HepG2 (cell line): ENCODE results near the gene SDC3. TPM values are rescaled to one million over a fixed set of nuclear protein-coding genes. Genes with fewer than 3 reads are reported as not detected.

Source experiments
- ATAC-seq: fragments of 200-7000 bp; cut with Tn5 transposase; 3 replicates; pipeline ENCODE4 v1.9.1; 2020; ENCODE audit warnings: mild to moderate bottlenecking, moderate library complexity
- BruUV-seq: library from RNA; stranded (reverse); fragments of 400-500 nt; replicated peaks from 2 replicates; lab custom pipeline; 2021; lab: Mats Ljungman, UMichigan
- CTCF ChIA-PET: fragments of 300-600 bp; formaldehyde crosslinking; extraction: SDS; loops from one replicate; lab custom pipeline; 2021; ENCODE audit warnings: low total read pairs, inconsistent platforms, low intra/inter-chr PET ratio; lab: Yijun Ruan, JAX
- POLR2A ChIA-PET: fragments of 350-600 bp; sonication (Branson Sonifier 250); formaldehyde crosslinking; loops from one replicate; lab custom pipeline; 2020; ENCODE audit warnings: antibody characterized with exemption, inconsistent platforms; lab: Yijun Ruan, JAX
- DNase-seq: peaks from one replicate; pipeline ENCODE4 v3.0.0-alpha.2; 2015; ENCODE audit warnings: low spot score
- FAIRE-seq: peaks from 3 replicates; lab custom pipeline; 2011; peaks lifted over from hg19 to GRCh38; lab: Jason Lieb, UNC
- H2AFZ ChIP-seq: one replicate; pipeline ENCODE4 v1.6.1; 2011; ENCODE audit warnings: low read length, inconsistent platforms
- H3K27ac ChIP-seq: fragments of 300-600 bp; 3 replicates; pipeline ENCODE4 v1.8.0; 2011; ENCODE audit warnings: mixed run types, mild to moderate bottlenecking, mixed read lengths, low read length, inconsistent platforms; ENCODE audit not compliant: insufficient read depth; ENCODE audit errors: extremely low read length
- H3K27me3 ChIP-seq, 2 experiments: fragments of 200-600 bp in 1 of 2; 2 replicates in 1 of 2; 3 replicates in 1 of 2; pipeline versions ENCODE4 v1.6.0 to v1.8.0; 2011; ENCODE audit warnings: low read length in 2 of 2, mild to moderate bottlenecking in 2 of 2, moderate library complexity in 2 of 2, inconsistent platforms in 1 of 2; ENCODE audit not compliant: insufficient read depth in 2 of 2, control insufficient read depth in 1 of 2
- H3K36me3 ChIP-seq, 2 experiments: fragments of 200-600 bp in 1 of 2; replicated peaks in 1 of 2; 2 replicates in 1 of 2; 3 replicates in 1 of 2; pipeline versions ENCODE4 v1.5.1 to v1.8.0; 2011; ENCODE audit warnings: low read length in 2 of 2, inconsistent platforms in 1 of 2; ENCODE audit not compliant: insufficient read depth in 2 of 2, control insufficient read depth in 1 of 2
- H3K4me1 ChIP-seq: 2 replicates; pipeline ENCODE4 v1.5.1; 2012; ENCODE audit warnings: low read length, inconsistent platforms; ENCODE audit not compliant: insufficient read depth
- H3K4me2 ChIP-seq: 2 replicates; pipeline ENCODE4 v1.6.0; 2011; ENCODE audit warnings: low read depth, low read length, inconsistent platforms
- H3K4me3 ChIP-seq, 3 experiments: fragments of 200-600 bp in 1 of 3; sonication (generic), shearing (Covaris generic) in 1 of 3; replicated peaks in 1 of 3; 2 replicates each; pipeline ENCODE4 v1.5.1; 2011 to 2016; ENCODE audit warnings: low read length in 3 of 3, inconsistent platforms in 2 of 3, low read depth in 2 of 3, mild to moderate bottlenecking in 2 of 3, control low read depth in 1 of 3, mixed read lengths in 1 of 3; ENCODE audit not compliant: insufficient read depth in 1 of 3
- H3K79me2 ChIP-seq: one replicate; pipeline ENCODE4 v1.6.1; 2011; ENCODE audit warnings: low read length, inconsistent platforms; ENCODE audit not compliant: insufficient read depth
- H3K9ac ChIP-seq: 2 replicates; pipeline ENCODE4 v1.6.0; 2011; ENCODE audit warnings: mild to moderate bottlenecking, low read depth, low read length, inconsistent platforms; ENCODE audit not compliant: insufficient read depth
- H3K9me3 ChIP-seq: 2 replicates; pipeline ENCODE4 v1.5.1; 2012; ENCODE audit warnings: mild to moderate bottlenecking, low read length
- H4K20me1 ChIP-seq: 2 replicates; pipeline ENCODE4 v1.6.0; 2011; ENCODE audit warnings: inconsistent platforms, mild to moderate bottlenecking, low read length, moderate library complexity; ENCODE audit not compliant: insufficient read depth
- ARID2 ChIP-seq: sonication (generic); formaldehyde crosslinking; IDR thresholded peaks from 2 replicates; pipeline ENCODE4 v1.8.1; 2022; ENCODE audit warnings: mild to moderate bottlenecking, missing genetic modification reagents, borderline replicate concordance
- ATF7 ChIP-seq, 2 experiments: fragments of 450-650 bp in 1 of 2; sonication (generic) in 1 of 2; formaldehyde crosslinking in 1 of 2; IDR thresholded peaks; 2 replicates each; pipeline versions ENCODE4 v1.4.0 to v1.6.1; 2016 to 2020; ENCODE audit warnings: antibody characterized with exemption in 1 of 2, mild to moderate bottlenecking in 1 of 2, missing genetic modification reagents in 1 of 2
- FOXK1 ChIP-seq: sonication (generic); formaldehyde crosslinking; IDR thresholded peaks from 2 replicates; pipeline ENCODE4 v1.4.0; 2020; ENCODE audit warnings: low read depth, missing genetic modification reagents, borderline replicate concordance
- IRX3 ChIP-seq: sonication (generic); formaldehyde crosslinking; IDR thresholded peaks from 2 replicates; pipeline ENCODE4 v1.8.1; 2023; ENCODE audit warnings: mild to moderate bottlenecking, low read depth, missing genetic modification reagents, borderline replicate concordance
- KLF9 ChIP-seq: IDR thresholded peaks from 2 replicates; pipeline ENCODE4 v1.6.1; 2016; ENCODE audit warnings: low read depth
- MXD4 ChIP-seq: IDR thresholded peaks from 2 replicates; pipeline ENCODE4 v1.6.1; 2016; ENCODE audit warnings: mild to moderate bottlenecking, missing biosample characterization, missing genetic modification reagents
- NR2F1 ChIP-seq, 2 experiments: fragments of 450-650 bp in 1 of 2; formaldehyde crosslinking in 1 of 2; IDR thresholded peaks; 2 replicates each; pipeline versions ENCODE4 v1.5.0 to v1.6.1; 2016 to 2020; ENCODE audit warnings: mild to moderate bottlenecking in 1 of 2, missing compliant biosample characterization in 1 of 2, missing genetic modification reagents in 1 of 2, moderate library complexity in 1 of 2
- PPARG ChIP-seq: conservative IDR thresholded peaks from 2 replicates; pipeline ENCODE4 v1.6.1; 2016; ENCODE audit warnings: missing biosample characterization, missing genetic modification reagents
- PRMT3 ChIP-seq: sonication (generic); formaldehyde crosslinking; IDR thresholded peaks from 2 replicates; pipeline ENCODE4 v1.8.1; 2022; ENCODE audit warnings: low read depth, mild to moderate bottlenecking, moderate library complexity, missing genetic modification reagents, borderline replicate concordance
- RBFOX2 ChIP-seq: fragments of 200-400 bp; formaldehyde crosslinking; IDR thresholded peaks from 2 replicates; pipeline ENCODE4 v1.6.1; 2017; ENCODE audit warnings: low read depth, mild to moderate bottlenecking, low read length
- THAP11 ChIP-seq: IDR thresholded peaks from 2 replicates; pipeline ENCODE4 v1.6.1; 2016; ENCODE audit warnings: missing biosample characterization, missing genetic modification reagents
- TP53 ChIP-seq: sonication (generic); formaldehyde crosslinking; conservative IDR thresholded peaks from 2 replicates; pipeline ENCODE4 v1.4.0; 2020; ENCODE audit warnings: missing genetic modification reagents
- XRCC5 ChIP-seq: fragments of 200-400 bp; formaldehyde crosslinking; optimal IDR thresholded peaks from 2 replicates; pipeline ENCODE3; 2017; ENCODE audit warnings: mild to moderate bottlenecking, low read length
- ZNF598 ChIP-seq: sonication (generic); formaldehyde crosslinking; IDR thresholded peaks from 2 replicates; pipeline ENCODE4 v1.5.1; 2020; ENCODE audit warnings: mild to moderate bottlenecking, missing genetic modification reagents, borderline replicate concordance
- ZNF761 ChIP-seq: sonication (generic); formaldehyde crosslinking; conservative IDR thresholded peaks from 2 replicates; pipeline ENCODE4 v1.4.0; 2020; ENCODE audit warnings: mild to moderate bottlenecking, missing genetic modification reagents
- ZSCAN22 ChIP-seq: sonication (generic); formaldehyde crosslinking; IDR thresholded peaks from 2 replicates; pipeline ENCODE4 v1.4.0; 2020; ENCODE audit warnings: mild to moderate bottlenecking, missing genetic modification reagents
- WGBS: methylation state at CpG from one replicate; pipeline ENCODE4 v1.1.6; 2017; ENCODE audit warnings: low lambda C conversion rate; 5-methylcytosine and 5-hydroxymethylcytosine counted together
- in situ Hi-C: cut with HindIII; loops from 2 replicates; pipeline ENCODE4 v1.10.0; 2017; ENCODE audit warnings: low pct_unique_long_range_greater_than_20kb; ENCODE audit not compliant: extremely low pct_ligation_motif_present
- intact Hi-C: fragments of 100-400 bp; cut with micrococcal nuclease; formaldehyde crosslinking; loops from one replicate; pipeline ENCODE4 v1.10.0; 2022; ENCODE audit not compliant: unreplicated experiment
- polyA plus RNA-seq, 8 experiments: library from polyadenylated mRNA; depleted of rRNA in 3 of 8; stranded (reverse) in 7 of 8; unstranded in 1 of 8; fragments of >200 nt; fragmentation: Illumina TruSeq in 4 of 8; extraction: Trizol in 4 of 8; gene quantifications; 2 replicates each; pipeline versions ENCODE4 v1.2.1 to v1.2.3, GENCODE V29; 2011 to 2016; ENCODE audit warnings: low read depth in 4 of 8, missing spikeins in 1 of 8, mixed read lengths in 1 of 8; ENCODE audit not compliant: insufficient read depth in 1 of 8
- total RNA-seq, 5 experiments: library from RNA; depleted of rRNA; stranded (reverse); fragments of >200 nt; fragmentation: Illumina TruSeq; extraction: Trizol; gene quantifications; 2 replicates each; pipeline ENCODE4 v1.2.3, GENCODE V29; 2016; ENCODE audit warnings: low read depth in 1 of 5

The SDC3 gene
- total and polyA plus RNA-seq, 2 of the 13 experiments (the other 11 are each of a cell fraction or from before 2014, with no cell fraction given) = 0.49 to 0.84 TPM

- H2AFZ ChIP-seq = no peak overlapping the region
- no peak for FAIRE-seq
- H3K27ac ChIP-seq = no peak overlapping the region
- H4K20me1 ChIP-seq = no peaks in the 10 kb centered on the region
- no peak overlapping the region for H3K9ac ChIP-seq
- H3K9me3 ChIP-seq = no peaks in the 10 kb centered on the region
- H3K36me3 ChIP-seq = no peaks in the 10 kb centered on the region
- ATAC-seq = no peak
- BruUV-seq = no TSS peak
- ChIA-PET POLR2A (no interaction called here), CTCF (no interaction called here)
- no peak overlapping the region for H3K4me2 ChIP-seq
- peaks cover 20% of the 10 kb centered on the region for H3K4me1 ChIP-seq
- TF ChIP-seq FOXK1 (CRISPR knock-in tag) (no peak), ATF7 (IDR thresholded peaks at IDR 0.05) (peak; percentile 19; the same call in 1 of the 2 replicates), ATF7 (CRISPR knock-in tag; IDR thresholded peaks at IDR 0.05) (no peak), KLF9 (CRISPR knock-in tag) (no peak)
- intact Hi-C loops = no loop called here
- H3K27me3 ChIP-seq = peaks cover 2 to 4% of the 10 kb centered on the region in 2 experiments; a peak in 2 of 5 replicates
- H3K4me3 ChIP-seq = no peak overlapping the region
- no peaks in the 10 kb centered on the region for H3K79me2 ChIP-seq
- in situ Hi-C loops = no loop called here
- DNase-seq = no peak
- WGBS = 15% methylated on average over 6 of the region's 6 CpGs
Measured at GRCh38 chr1:30895944-30896660, 12.5 kb downstream of the SDC3 start.

GRCh38 chr1:30895382-30895943 lies 13.1 kb downstream of the SDC3 start:
- no peaks in the 10 kb centered on the region for H4K20me1 ChIP-seq
- no TSS peak for BruUV-seq
- H2AFZ ChIP-seq = no peak overlapping the region
- CTCF ChIA-PET = no interaction called here
- no peak for ATAC-seq
- POLR2A ChIA-PET = no interaction called here
- no peaks in the 10 kb centered on the region for H3K36me3 ChIP-seq
- H3K9ac ChIP-seq = no peak overlapping the region
- no peak overlapping the region for H3K4me3 ChIP-seq
- H3K4me2 ChIP-seq = no peak overlapping the region
- intact Hi-C loops = no loop called here
- DNase-seq = no peak
- no peak for TF ChIP-seq XRCC5
- TF ChIP-seq RBFOX2 = no peak
- TF ChIP-seq ZNF761 (CRISPR knock-in tag) = no peak
- no peak for TF ChIP-seq PPARG (CRISPR knock-in tag)
- TF ChIP-seq NR2F1 (CRISPR knock-in tag; IDR thresholded peaks at IDR 0.05) = no peak
- TF ChIP-seq MXD4 (CRISPR knock-in tag) = no peak
- no peak for TF ChIP-seq IRX3
- TF ChIP-seq ZSCAN22 = no peak
- TF ChIP-seq ZNF598 (CRISPR knock-in tag) = no peak
- TF ChIP-seq TP53 (CRISPR knock-in tag) = no peak
- TF ChIP-seq FOXK1 (CRISPR knock-in tag) = no peak
- TF ChIP-seq ARID2 = no peak
- no peak for TF ChIP-seq PRMT3 (CRISPR knock-in tag)
- no peak for TF ChIP-seq THAP11 (CRISPR knock-in tag)
- WGBS = 12% methylated on average over 5 of the region's 6 CpGs
- peaks cover 25% of the 10 kb centered on the region for H3K4me1 ChIP-seq
- no peaks in the 10 kb centered on the region for H3K79me2 ChIP-seq
- in situ Hi-C loops = no loop called here
- peaks cover 2 to 4% of the 10 kb centered on the region in 2 experiments; a peak in 2 of 5 replicates for H3K27me3 ChIP-seq
- FAIRE-seq = no peak
- H3K9me3 ChIP-seq = no peaks in the 10 kb centered on the region
- H3K27ac ChIP-seq = no peak overlapping the region
